Spinal cord (tissue), 10 donors: ENCODE results near the gene TNFRSF6B. TPM values are rescaled to one million over a fixed set of nuclear protein-coding genes. Genes with fewer than 3 reads are reported as not detected.

Source experiments
- DNase-seq, 6 donors: peaks; one replicate each; pipeline versions ENCODE4 v3.0.0 to v3.0.0-alpha.2; 2013 to 2015; ENCODE audit warnings: low spot score in 6 of 6, low read depth in 4 of 6
- H3K27ac ChIP-seq: one replicate; pipeline ENCODE4 v1.5.1; 2013; ENCODE audit warnings: low read depth, low read length, control low read depth
- H3K27me3 ChIP-seq: one replicate; pipeline ENCODE4 v1.6.1; 2013; ENCODE audit warnings: low read length; ENCODE audit not compliant: control insufficient read depth, insufficient read depth
- H3K36me3 ChIP-seq: one replicate; pipeline ENCODE4 v1.6.1; 2013; ENCODE audit warnings: low read length; ENCODE audit not compliant: control insufficient read depth, insufficient read depth
- H3K4me1 ChIP-seq: one replicate; pipeline ENCODE4 v1.6.1; 2013; ENCODE audit warnings: low read length; ENCODE audit not compliant: control insufficient read depth, insufficient read depth
- H3K4me3 ChIP-seq: one replicate; pipeline ENCODE4 v1.5.1; 2013; ENCODE audit warnings: low read depth, low read length, control low read depth
- H3K9me3 ChIP-seq: one replicate; pipeline ENCODE4 v1.6.1; 2013; ENCODE audit warnings: low read length; ENCODE audit not compliant: control insufficient read depth, insufficient read depth
- WGBS: methylation state at CpG from one replicate; pipeline ENCODE4 v1.1.5; 2013; ENCODE audit warnings: missing lambda C conversion rate; ENCODE audit not compliant: insufficient coverage; 5-methylcytosine and 5-hydroxymethylcytosine counted together
- polyA plus RNA-seq, 2 donors: library from polyadenylated mRNA; unstranded; fragments of 120-200 nt; gene quantifications; one replicate each; pipeline ENCODE4 v1.2.1, GENCODE V29; 2013; ENCODE audit not compliant: insufficient read length in 2 of 2
- small RNA-seq: library from RNA; depleted of rRNA; stranded (forward); fragments of <200 nt; gene quantifications from one replicate; pipeline ENCODE3, GENCODE V24; 2014; ENCODE audit warnings: low replicate concordance
- total RNA-seq, 2 donors: library from RNA; depleted of rRNA in 1 of 2; stranded (reverse); fragments of 120-200 nt in 1 of 2; fragments of >200 nt in 1 of 2; gene quantifications; one replicate each; pipeline versions ENCODE4 v1.2.3 to v1.2.4, GENCODE V29; 2013 to 2014
- donor health status: healthy.

Gene TNFRSF6B
- total and polyA plus RNA-seq, 4 donors: 1.1 to 5.2 (median 3.0) TPM

DNA sequence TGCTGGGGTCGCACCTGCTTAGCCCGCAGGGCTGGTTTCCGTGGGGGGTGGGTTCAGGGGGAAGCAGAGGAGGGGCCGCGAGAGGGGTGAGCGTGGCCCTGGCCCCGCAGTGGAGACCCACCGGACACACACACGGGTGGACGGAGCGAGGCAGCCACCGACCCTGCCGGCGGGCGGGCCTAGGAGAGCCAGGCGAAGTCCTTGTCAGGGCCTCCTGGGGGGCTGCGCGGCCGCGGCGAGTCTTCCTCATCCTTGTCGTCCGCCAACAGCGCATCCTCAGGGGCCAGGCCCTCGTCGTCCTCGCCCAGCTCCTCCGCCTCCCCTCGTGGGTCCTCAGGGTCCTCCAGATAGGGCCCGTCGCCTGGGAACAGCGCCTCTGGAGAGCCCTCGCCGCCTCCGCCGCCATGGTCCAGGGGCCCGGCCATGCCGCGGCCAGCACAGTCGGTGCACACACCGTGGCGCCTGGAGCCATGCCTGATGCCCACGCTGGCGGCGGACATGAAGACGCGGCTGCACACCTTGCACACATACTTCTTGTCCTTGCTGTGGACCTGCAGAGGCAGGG lies 50.4 kb downstream of the TNFRSF6B start:
- no peak for DNase-seq
- H3K27ac ChIP-seq: no peak overlapping the region
- WGBS: 89% methylated on average over 33 of the region's 47 CpGs

DNA sequence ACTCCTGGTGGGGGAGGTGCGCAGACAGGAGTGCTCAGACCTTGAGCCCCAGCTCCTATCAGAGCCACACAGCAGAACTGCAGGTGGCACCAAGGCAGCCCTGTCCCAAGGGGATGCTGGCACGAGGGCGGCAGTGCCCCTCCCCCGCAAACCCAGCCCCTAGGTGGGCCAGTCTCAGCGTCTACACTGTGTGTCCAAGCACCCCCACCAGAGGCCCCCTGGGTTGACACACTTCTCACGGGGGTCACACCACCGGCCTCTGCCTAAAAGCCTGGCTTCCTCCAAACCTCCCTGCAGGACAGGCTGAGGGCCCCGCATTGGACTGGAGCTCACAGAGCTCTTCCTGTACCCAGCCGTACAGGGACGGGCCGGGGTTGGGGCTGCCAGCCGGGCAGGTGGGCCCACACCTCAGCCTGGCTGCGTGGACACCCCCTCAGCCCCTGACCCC lies 51.2 kb downstream of the TNFRSF6B start:
- DNase-seq: no peak
- Histone ChIP-seq H3K4me1 (peaks cover 5% of the 10 kb centered on the region), H3K27me3 (no peaks in the 10 kb centered on the region), H3K27ac (no peak overlapping the region), H3K36me3 (peaks cover 78% of the 10 kb centered on the region), H3K4me3 (no peak overlapping the region), H3K9me3 (no peaks in the 10 kb centered on the region)
- 77% methylated on average over 11 of the region's 13 CpGs for WGBS

More for the DNA sequence above, 50.4 kb downstream of the TNFRSF6B start:
- Histone ChIP-seq H3K9me3 (no peaks in the 10 kb centered on the region), H3K27me3 (no peaks in the 10 kb centered on the region), H3K36me3 (peaks cover 78% of the 10 kb centered on the region), H3K4me1 (peaks cover 7% of the 10 kb centered on the region), H3K4me3 (no peak overlapping the region)

Small RNA genes lying within 50 kb of the gene (small RNA-seq; reads per million reads assigned to genes)
- gene LIME1: not detected
- gene TNFRSF6B: not detected

Other genes with a start within 250 kb of the TNFRSF6B start
- 10 to 100 TPM; 30.7 to 66.5 TPM for gene KCNQ2, start 224.0 kb upstream of the TNFRSF6B start, total RNA-seq
- gene KCNQ2, start 224.0 kb upstream of the TNFRSF6B start, polyA plus RNA-seq: 100 to 1,000 TPM; 140 to 155 TPM
- gene EEF1A2, start 197.6 kb upstream of the TNFRSF6B start, total RNA-seq: 100 to 1,000 TPM in 1 of 2 donors, 10 to 100 TPM in 1; 79.9 to 188 TPM
- 100 to 1,000 TPM; 674 to 690 TPM for gene EEF1A2, start 197.6 kb upstream of the TNFRSF6B start, polyA plus RNA-seq
- gene PPDPF, start 175.9 kb upstream of the TNFRSF6B start, total RNA-seq: 10 to 100 TPM; 19.9 to 74.0 TPM
- 100 to 1,000 TPM; 458 to 467 TPM for gene PPDPF, start 175.9 kb upstream of the TNFRSF6B start, polyA plus RNA-seq
- under 1 TPM in 1 of 2 donors, not detected in 1; 0.06 TPM for gene PTK6, start 159.3 kb upstream of the TNFRSF6B start, total RNA-seq
- 1 to 10 TPM; 1.1 to 2.1 TPM for gene PTK6, start 159.3 kb upstream of the TNFRSF6B start, polyA plus RNA-seq
- gene SRMS, start 148.9 kb upstream of the TNFRSF6B start, total RNA-seq: not detected
- gene SRMS, start 148.9 kb upstream of the TNFRSF6B start, polyA plus RNA-seq: under 1 TPM; 0.22 to 0.42 TPM
- gene FNDC11, start 142.5 kb upstream of the TNFRSF6B start, total RNA-seq: 1 to 10 TPM; 1.0 to 1.1 TPM
- gene FNDC11, start 142.5 kb upstream of the TNFRSF6B start, polyA plus RNA-seq: under 1 TPM; 0.93 to 0.99 TPM
- 1 to 10 TPM; 7.2 to 9.9 TPM for gene HELZ2, start 122.4 kb upstream of the TNFRSF6B start, total RNA-seq
- 1 to 10 TPM; 6.1 to 6.8 TPM for gene HELZ2, start 122.4 kb upstream of the TNFRSF6B start, polyA plus RNA-seq
- 1 to 10 TPM; 5.9 to 9.3 TPM for gene GMEB2, start 69.6 kb upstream of the TNFRSF6B start, total RNA-seq
- 10 to 100 TPM; 11.1 to 12.0 TPM for gene GMEB2, start 69.6 kb upstream of the TNFRSF6B start, polyA plus RNA-seq
- 100 to 1,000 TPM; 137 to 142 TPM for gene STMN3, start 43.2 kb upstream of the TNFRSF6B start, total RNA-seq
- gene STMN3, start 43.2 kb upstream of the TNFRSF6B start, polyA plus RNA-seq: 100 to 1,000 TPM; 493 to 495 TPM
- 10 to 100 TPM in 1 of 2 donors, 1 to 10 TPM in 1; 8.1 to 16.9 TPM for gene RTEL1, start 38.3 kb upstream of the TNFRSF6B start, total RNA-seq
- 10 to 100 TPM; 21.6 to 29.6 TPM for gene RTEL1, start 38.3 kb upstream of the TNFRSF6B start, polyA plus RNA-seq
- 10 to 100 TPM; 19.5 to 46.6 TPM for gene ARFRP1, start 11.3 kb downstream of the TNFRSF6B start, total RNA-seq
- gene ARFRP1, start 11.3 kb downstream of the TNFRSF6B start, polyA plus RNA-seq: 10 to 100 TPM; 52.0 to 57.8 TPM
- 10 to 100 TPM in 1 of 2 donors, 1 to 10 TPM in 1; 6.9 to 19.2 TPM for gene ZGPAT, start 11.4 kb downstream of the TNFRSF6B start, total RNA-seq
- 10 to 100 TPM; 26.9 to 34.6 TPM for gene ZGPAT, start 11.4 kb downstream of the TNFRSF6B start, polyA plus RNA-seq
- gene LIME1, start 40.0 kb downstream of the TNFRSF6B start, total RNA-seq: 1 to 10 TPM; 2.5 to 9.8 TPM
- gene LIME1, start 40.0 kb downstream of the TNFRSF6B start, polyA plus RNA-seq: 10 to 100 TPM; 19.6 to 24.5 TPM
- gene SLC2A4RG, start 43.1 kb downstream of the TNFRSF6B start, total RNA-seq: 10 to 100 TPM in 1 of 2 donors, 1 to 10 TPM in 1; 5.5 to 51.0 TPM
- gene SLC2A4RG, start 43.1 kb downstream of the TNFRSF6B start, polyA plus RNA-seq: 10 to 100 TPM; 55.2 to 79.1 TPM
- gene ZBTB46, start 134.6 kb downstream of the TNFRSF6B start, total RNA-seq: 10 to 100 TPM in 1 of 2 donors, 1 to 10 TPM in 1; 8.3 to 13.4 TPM
- 10 to 100 TPM in 1 of 2 donors, 1 to 10 TPM in 1; 9.7 to 13.0 TPM for gene ZBTB46, start 134.6 kb downstream of the TNFRSF6B start, polyA plus RNA-seq
- not detected for gene ABHD16B, start 164.8 kb downstream of the TNFRSF6B start, total RNA-seq
- not detected for gene ABHD16B, start 164.8 kb downstream of the TNFRSF6B start, polyA plus RNA-seq
- gene TPD52L2, start 168.6 kb downstream of the TNFRSF6B start, total RNA-seq: 10 to 100 TPM; 38.5 to 58.1 TPM
- 100 to 1,000 TPM in 1 of 2 donors, 10 to 100 TPM in 1; 81.7 to 109 TPM for gene TPD52L2, start 168.6 kb downstream of the TNFRSF6B start, polyA plus RNA-seq
- 10 to 100 TPM; 59.4 to 80.6 TPM for gene DNAJC5, start 198.5 kb downstream of the TNFRSF6B start, total RNA-seq
- 100 to 1,000 TPM; 109 to 112 TPM for gene DNAJC5, start 198.5 kb downstream of the TNFRSF6B start, polyA plus RNA-seq